C4-2B (cell line): ENCODE results near the gene FBXL16.

Experiments
- H3K27ac ChIP-seq: fragments of 450-650 bp; 2 replicates; pipeline ENCODE4 v1.5.1; 2017
- ZFX ChIP-seq: fragments of 450-650 bp; IDR thresholded peaks from 2 replicates; pipeline ENCODE4 v1.6.1; 2017
- TF ChIP-seq, protein P1 (sequence below): fragments of 450-650 bp; conservative IDR thresholded peaks from 2 replicates; pipeline ENCODE4 v1.5.1; 2017; ENCODE audit warnings: mild to moderate bottlenecking

FBXL16 gene

DNA sequence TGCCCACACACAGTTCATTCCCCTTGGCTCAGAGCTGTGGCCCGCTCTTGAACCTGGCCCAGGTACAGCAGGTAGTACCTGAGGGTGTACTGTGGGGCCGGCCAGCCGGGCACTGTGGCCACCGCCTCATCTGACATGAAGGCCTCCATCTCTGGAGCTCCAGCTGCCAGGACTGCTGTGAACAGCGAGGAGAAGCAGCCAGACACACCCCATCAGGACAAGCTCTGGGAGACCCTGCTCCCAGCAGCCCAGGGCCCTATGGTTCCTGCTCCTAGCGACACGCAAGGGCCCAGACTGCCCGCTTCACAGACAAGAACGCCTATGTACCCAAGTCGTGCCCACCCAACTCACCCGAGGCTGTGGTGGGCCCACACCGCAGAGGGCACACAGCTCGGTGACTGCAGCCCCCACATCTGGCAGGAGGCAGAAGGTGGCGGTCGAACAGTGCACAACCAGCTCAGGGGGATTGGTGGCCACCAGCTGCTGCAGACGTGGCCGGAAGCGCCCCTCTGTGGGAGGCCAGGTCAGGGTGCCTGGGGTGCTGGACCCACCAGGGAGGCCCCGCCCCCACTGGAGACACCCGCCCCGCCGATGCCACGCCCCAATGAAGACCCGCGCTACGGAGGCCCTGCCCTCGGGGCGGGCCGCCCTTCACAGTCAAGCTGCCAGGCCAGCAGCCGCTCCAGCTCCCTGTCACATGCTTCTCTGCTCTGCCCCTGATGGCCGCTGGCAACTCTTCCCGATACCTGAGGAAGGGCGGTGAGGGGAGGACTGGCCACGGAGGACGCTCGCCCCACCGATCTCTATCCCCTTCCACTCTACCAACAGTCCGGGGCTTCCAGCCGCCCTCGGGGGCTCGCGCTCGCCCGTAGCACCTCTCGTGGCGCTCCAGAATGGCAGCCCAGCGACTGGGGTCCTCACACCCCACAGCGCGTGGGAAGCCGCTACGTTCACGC, 26.5 kb downstream of the FBXL16 start:
- peak overlapping the region; percentile 94 for H3K27ac ChIP-seq
- TF ChIP-seq ZFX: no peak
- TF ChIP-seq, protein P1, sequence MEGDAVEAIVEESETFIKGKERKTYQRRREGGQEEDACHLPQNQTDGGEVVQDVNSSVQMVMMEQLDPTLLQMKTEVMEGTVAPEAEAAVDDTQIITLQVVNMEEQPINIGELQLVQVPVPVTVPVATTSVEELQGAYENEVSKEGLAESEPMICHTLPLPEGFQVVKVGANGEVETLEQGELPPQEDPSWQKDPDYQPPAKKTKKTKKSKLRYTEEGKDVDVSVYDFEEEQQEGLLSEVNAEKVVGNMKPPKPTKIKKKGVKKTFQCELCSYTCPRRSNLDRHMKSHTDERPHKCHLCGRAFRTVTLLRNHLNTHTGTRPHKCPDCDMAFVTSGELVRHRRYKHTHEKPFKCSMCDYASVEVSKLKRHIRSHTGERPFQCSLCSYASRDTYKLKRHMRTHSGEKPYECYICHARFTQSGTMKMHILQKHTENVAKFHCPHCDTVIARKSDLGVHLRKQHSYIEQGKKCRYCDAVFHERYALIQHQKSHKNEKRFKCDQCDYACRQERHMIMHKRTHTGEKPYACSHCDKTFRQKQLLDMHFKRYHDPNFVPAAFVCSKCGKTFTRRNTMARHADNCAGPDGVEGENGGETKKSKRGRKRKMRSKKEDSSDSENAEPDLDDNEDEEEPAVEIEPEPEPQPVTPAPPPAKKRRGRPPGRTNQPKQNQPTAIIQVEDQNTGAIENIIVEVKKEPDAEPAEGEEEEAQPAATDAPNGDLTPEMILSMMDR: no peak

GRCh38 chr16:678209-678857, 27.3 kb downstream of the FBXL16 start:
- peak overlapping the region; percentile 94 for H3K27ac ChIP-seq

GRCh38 chr16:677316-678190, 28.0 kb downstream of the FBXL16 start:
- peak overlapping the region; percentile 94; the same call in 1 of the 2 replicates for H3K27ac ChIP-seq
- TF ChIP-seq, protein P1: no peak
- TF ChIP-seq ZFX: no peak

More at GRCh38 chr16:678209-678857, 27.3 kb downstream of the FBXL16 start:
- no peak for TF ChIP-seq ZFX
- TF ChIP-seq, protein P1: no peak

- no peak overlapping the region for H3K27ac ChIP-seq
- TF ChIP-seq, protein P1: no peak
- no peak for TF ChIP-seq ZFX
These were observed 28.7 kb downstream of the FBXL16 start for GRCh38 chr16:676913-677312.

DNA sequence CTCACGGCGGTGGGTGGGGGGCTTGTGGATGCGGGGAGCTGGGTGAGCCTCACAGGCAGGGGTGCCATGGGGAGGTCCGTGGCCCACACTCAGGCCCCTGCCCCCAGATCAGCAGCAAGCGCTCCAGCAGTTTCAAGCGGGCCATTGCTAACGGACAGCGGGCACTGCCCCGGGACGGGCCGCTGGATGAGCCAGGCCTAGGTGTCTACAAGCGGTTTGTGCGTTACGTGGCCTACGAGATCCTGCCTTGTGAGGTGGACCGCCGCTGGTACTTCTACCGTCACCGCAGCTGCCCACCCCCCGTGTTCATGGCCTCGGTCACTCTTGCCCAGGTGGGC, 29.1 kb downstream of the FBXL16 start:
- H3K27ac ChIP-seq: no peak overlapping the region
- TF ChIP-seq ZFX: no peak
- TF ChIP-seq, protein P1: no peak

- H3K27ac ChIP-seq: no peak overlapping the region
- TF ChIP-seq, protein P1: no peak
- no peak for TF ChIP-seq ZFX
These were observed 29.6 kb downstream of the FBXL16 start for GRCh38 chr16:675884-676564.
